A549 (cell line): Measurements from ENCODE around the gene THAP4. TPM values are rescaled to one million over a fixed set of nuclear protein-coding genes. Genes with fewer than 3 reads are reported as not detected.
"Not testable (repeated sequence)": the region's sequence is repeated elsewhere in the genome, so short reads cannot be mapped to it uniquely, and the experiment has no call there.

Experiments
- ATAC-seq, 2 experiments: fragments of 200-7000 bp in 1 of 2; fragments of >200 bp in 1 of 2; cut with Nextera tagmentation in 1 of 2; cut with Tn5 transposase in 1 of 2; 3 replicates each; pipeline versions ENCODE4 v1.8.0 to v1.9.1; 2018 to 2020; ENCODE audit warnings: mild to moderate bottlenecking in 1 of 2, moderate library complexity in 1 of 2
- CTCF ChIA-PET: fragments of 300-600 bp; sonication (Branson Sonifier 250); formaldehyde crosslinking; extraction: SDS; loops from one replicate; lab custom pipeline; 2021; ENCODE audit warnings: antibody characterized with exemption, inconsistent platforms; lab: Yijun Ruan, JAX
- POLR2A ChIA-PET: fragments of 350-600 bp; formaldehyde crosslinking; extraction: SDS; loops from one replicate; lab custom pipeline; 2021; ENCODE audit warnings: antibody characterized with exemption, inconsistent platforms; lab: Yijun Ruan, JAX
- DNase-seq, 2 experiments: peaks; one replicate each; pipeline versions ENCODE4 v3.0.0 to v3.0.0-alpha.2; 2011 to 2016; ENCODE audit warnings: low read depth in 1 of 2, low spot score in 1 of 2
- FAIRE-seq: peaks from 2 replicates; lab custom pipeline; 2011; peaks lifted over from hg19 to GRCh38; lab: Jason Lieb, UNC
- H3K27ac ChIP-seq, 2 experiments: fragments of >200 bp; sonication (Bioruptor Twin); formaldehyde crosslinking; 3 replicates each; pipeline ENCODE4 v1.5.1; 2016 to 2017
- H3K4me1 ChIP-seq: fragments of >200 bp; sonication (Bioruptor Twin); formaldehyde crosslinking; 3 replicates; pipeline ENCODE4 v1.6.1; 2016
- H3K4me2 ChIP-seq: fragments of >200 bp; sonication (Bioruptor Twin); formaldehyde crosslinking; 3 replicates; pipeline ENCODE4 v1.6.1; 2016
- H3K4me3 ChIP-seq: fragments of >200 bp; sonication (Bioruptor Twin); formaldehyde crosslinking; 3 replicates; pipeline ENCODE4 v1.5.1; 2016
- H3K9me3 ChIP-seq: fragments of >200 bp; sonication (Bioruptor Twin); formaldehyde crosslinking; 3 replicates; pipeline ENCODE4 v1.6.1; 2016
- ATOH8 ChIP-seq: fragments of 250-450 bp; sonication (Bioruptor Pico); IDR thresholded peaks from 2 replicates; pipeline ENCODE4 v1.5.0; 2020; ENCODE audit warnings: low read depth, mild to moderate bottlenecking, moderate library complexity
- CEBPB ChIP-seq, 2 experiments: fragments of >200 bp in 1 of 2; sonication (Bioruptor Twin) in 1 of 2; formaldehyde crosslinking in 1 of 2; IDR thresholded peaks; 2 replicates each; pipeline ENCODE4 v1.6.1; 2012 to 2016
- CTCF ChIP-seq: fragments of >200 bp; sonication (Bioruptor Twin); formaldehyde crosslinking; IDR thresholded peaks from 3 replicates; pipeline ENCODE4 v1.5.1; 2016
- FOSB ChIP-seq: fragments of 250-450 bp; sonication (Bioruptor Pico); IDR thresholded peaks from 2 replicates; pipeline ENCODE4 v1.5.0; 2020; ENCODE audit warnings: mild to moderate bottlenecking, moderate library complexity
- FOSL2 ChIP-seq, 2 experiments: fragments of 450-650 bp in 1 of 2; fragments of >200 bp in 1 of 2; sonication (Bioruptor Twin) in 1 of 2; formaldehyde crosslinking; IDR thresholded peaks; 2 replicates each; pipeline versions ENCODE4 v1.5.0 to v1.6.1; 2016 to 2020; ENCODE audit warnings: mild to moderate bottlenecking in 1 of 2, moderate library complexity in 1 of 2
- GATA3 ChIP-seq: IDR thresholded peaks from 2 replicates; pipeline ENCODE4 v1.6.1; 2012; ENCODE audit warnings: borderline replicate concordance
- HMGXB4 ChIP-seq: fragments of 250-450 bp; sonication (Bioruptor Pico); IDR thresholded peaks from 2 replicates; pipeline ENCODE4 v1.5.0; 2021; ENCODE audit warnings: mild to moderate bottlenecking, moderate library complexity, borderline replicate concordance
- JUNB ChIP-seq: fragments of >200 bp; sonication (Bioruptor Twin); formaldehyde crosslinking; IDR thresholded peaks from 2 replicates; pipeline ENCODE4 v1.6.1; 2016
- PBX3 ChIP-seq: IDR thresholded peaks from 2 replicates; pipeline ENCODE4 v1.6.1; 2012
- TFCP2L1 ChIP-seq: fragments of 250-450 bp; sonication (Bioruptor Pico); IDR thresholded peaks from 2 replicates; pipeline ENCODE4 v1.5.0; 2021; ENCODE audit warnings: mild to moderate bottlenecking
- USF2 ChIP-seq: fragments of 450-650 bp; IDR thresholded peaks from 2 replicates; pipeline ENCODE4 v1.6.1; 2014; ENCODE audit warnings: antibody characterized with exemption
- WGBS: methylation state at CpG from one replicate; pipeline ENCODE4 v1.1.6; 2017; ENCODE audit errors: missing lambda C conversion rate; 5-methylcytosine and 5-hydroxymethylcytosine counted together
- polyA plus RNA-seq, 4 experiments: library from polyadenylated mRNA; depleted of rRNA in 3 of 4; stranded (reverse); fragments of >200 nt; fragmentation: RNase III in 1 of 4; extraction: RNeasy Plus Mini Kit Qiagen cat#74134 plus additional on column Dnase treatment in 1 of 4; gene quantifications; 2 replicates in 3 of 4; 3 replicates in 1 of 4; pipeline ENCODE4 v1.2.3, GENCODE V29; 2011 to 2017
- TF ChIP-seq, protein P1 (sequence below): fragments of >200 bp; sonication (Bioruptor Twin); formaldehyde crosslinking; IDR thresholded peaks from 3 replicates; pipeline ENCODE4 v1.6.1; 2016
- TF ChIP-seq, protein P2 (sequence below): fragments of 200-600 bp; sonication (generic); IDR thresholded peaks from 2 replicates; pipeline ENCODE4 v1.6.1; 2016; ENCODE audit warnings: antibody characterized with exemption, mild to moderate bottlenecking, moderate library complexity
- TF ChIP-seq, protein P3 (sequence below): fragments of >200 bp; sonication (Bioruptor Twin); formaldehyde crosslinking; IDR thresholded peaks from 2 replicates; pipeline ENCODE4 v1.6.1; 2016
- TF ChIP-seq, protein P4 (sequence below): IDR thresholded peaks from 2 replicates; pipeline ENCODE4 v1.6.1; 2012

Gene THAP4
- polyA plus RNA-seq, 2 of the 4 experiments (the other 2 are of a cell fraction) = 36.1 to 51.0 TPM

DNA sequence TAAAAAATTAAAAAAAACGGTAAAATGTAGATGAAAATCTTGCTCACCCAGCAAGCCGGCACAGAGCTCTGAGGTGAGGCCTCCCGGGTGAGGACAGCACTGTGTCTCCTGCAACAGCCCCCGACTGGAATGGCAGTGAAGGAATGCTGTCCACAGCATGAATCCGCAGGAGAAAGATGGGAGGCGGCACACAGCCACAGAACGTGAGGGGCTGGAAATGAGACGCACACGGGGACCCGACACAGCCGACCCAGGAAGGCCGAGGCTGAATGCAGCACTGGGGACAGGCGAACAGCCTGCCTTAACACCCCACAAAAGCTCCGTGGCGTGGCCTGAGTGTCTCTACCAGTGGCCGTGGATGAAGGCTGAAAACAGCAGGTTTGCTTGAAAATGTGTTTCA lies 43.7 kb downstream of the THAP4 start:
- DNase-seq = no peak
- WGBS = 92% methylated on average over 16 of the region's 16 CpGs
- CTCF ChIA-PET = no interaction called here
- H3K9me3 ChIP-seq = peaks cover 12% of the 10 kb centered on the region
- no peak for TF ChIP-seq CEBPB (IDR thresholded peaks at IDR 0.05)
- TF ChIP-seq, all 56 proteins: peak for 0
- H3K4me3 ChIP-seq = no peak overlapping the region
- H3K4me1 ChIP-seq = no peaks in the 10 kb centered on the region
- POLR2A ChIA-PET = no interaction called here
- FAIRE-seq = no peak
- H3K4me2 ChIP-seq = no peak overlapping the region
- ATAC-seq = no peak
- H3K27ac ChIP-seq = no peak overlapping the region

- no peak overlapping the region for H3K4me3 ChIP-seq
- no peaks in the 10 kb centered on the region for H3K4me1 ChIP-seq
- ChIA-PET CTCF (no interaction called here), POLR2A (no interaction called here)
- no peak overlapping the region for H3K27ac ChIP-seq
- ATAC-seq (peak in 1 of 2 experiments; percentile 30; a peak in 1 of 6 replicates), FAIRE-seq (no peak), DNase-seq (no peak)
- no peak overlapping the region for H3K4me2 ChIP-seq
- no peak for TF ChIP-seq FOSL2 (IDR thresholded peaks at IDR 0.05)
- no peak for TF ChIP-seq FOSL2 (CRISPR knock-in tag; IDR thresholded peaks at IDR 0.05)
- no peak for TF ChIP-seq TFCP2L1 (CRISPR knock-in tag)
- TF ChIP-seq HMGXB4 (CRISPR knock-in tag) = no peak
- TF ChIP-seq, protein P1, sequence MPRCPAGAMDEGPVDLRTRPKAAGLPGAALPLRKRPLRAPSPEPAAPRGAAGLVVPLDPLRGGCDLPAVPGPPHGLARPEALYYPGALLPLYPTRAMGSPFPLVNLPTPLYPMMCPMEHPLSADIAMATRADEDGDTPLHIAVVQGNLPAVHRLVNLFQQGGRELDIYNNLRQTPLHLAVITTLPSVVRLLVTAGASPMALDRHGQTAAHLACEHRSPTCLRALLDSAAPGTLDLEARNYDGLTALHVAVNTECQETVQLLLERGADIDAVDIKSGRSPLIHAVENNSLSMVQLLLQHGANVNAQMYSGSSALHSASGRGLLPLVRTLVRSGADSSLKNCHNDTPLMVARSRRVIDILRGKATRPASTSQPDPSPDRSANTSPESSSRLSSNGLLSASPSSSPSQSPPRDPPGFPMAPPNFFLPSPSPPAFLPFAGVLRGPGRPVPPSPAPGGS = no peak
- TF ChIP-seq, protein P2, sequence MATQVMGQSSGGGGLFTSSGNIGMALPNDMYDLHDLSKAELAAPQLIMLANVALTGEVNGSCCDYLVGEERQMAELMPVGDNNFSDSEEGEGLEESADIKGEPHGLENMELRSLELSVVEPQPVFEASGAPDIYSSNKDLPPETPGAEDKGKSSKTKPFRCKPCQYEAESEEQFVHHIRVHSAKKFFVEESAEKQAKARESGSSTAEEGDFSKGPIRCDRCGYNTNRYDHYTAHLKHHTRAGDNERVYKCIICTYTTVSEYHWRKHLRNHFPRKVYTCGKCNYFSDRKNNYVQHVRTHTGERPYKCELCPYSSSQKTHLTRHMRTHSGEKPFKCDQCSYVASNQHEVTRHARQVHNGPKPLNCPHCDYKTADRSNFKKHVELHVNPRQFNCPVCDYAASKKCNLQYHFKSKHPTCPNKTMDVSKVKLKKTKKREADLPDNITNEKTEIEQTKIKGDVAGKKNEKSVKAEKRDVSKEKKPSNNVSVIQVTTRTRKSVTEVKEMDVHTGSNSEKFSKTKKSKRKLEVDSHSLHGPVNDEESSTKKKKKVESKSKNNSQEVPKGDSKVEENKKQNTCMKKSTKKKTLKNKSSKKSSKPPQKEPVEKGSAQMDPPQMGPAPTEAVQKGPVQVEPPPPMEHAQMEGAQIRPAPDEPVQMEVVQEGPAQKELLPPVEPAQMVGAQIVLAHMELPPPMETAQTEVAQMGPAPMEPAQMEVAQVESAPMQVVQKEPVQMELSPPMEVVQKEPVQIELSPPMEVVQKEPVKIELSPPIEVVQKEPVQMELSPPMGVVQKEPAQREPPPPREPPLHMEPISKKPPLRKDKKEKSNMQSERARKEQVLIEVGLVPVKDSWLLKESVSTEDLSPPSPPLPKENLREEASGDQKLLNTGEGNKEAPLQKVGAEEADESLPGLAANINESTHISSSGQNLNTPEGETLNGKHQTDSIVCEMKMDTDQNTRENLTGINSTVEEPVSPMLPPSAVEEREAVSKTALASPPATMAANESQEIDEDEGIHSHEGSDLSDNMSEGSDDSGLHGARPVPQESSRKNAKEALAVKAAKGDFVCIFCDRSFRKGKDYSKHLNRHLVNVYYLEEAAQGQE = no peak
- TF ChIP-seq GATA3 = no peak
- TF ChIP-seq CTCF = no peak
- no peak for TF ChIP-seq ATOH8
- TF ChIP-seq, protein P3, sequence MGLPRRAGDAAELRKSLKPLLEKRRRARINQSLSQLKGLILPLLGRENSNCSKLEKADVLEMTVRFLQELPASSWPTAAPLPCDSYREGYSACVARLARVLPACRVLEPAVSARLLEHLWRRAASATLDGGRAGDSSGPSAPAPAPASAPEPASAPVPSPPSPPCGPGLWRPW = no peak
- TF ChIP-seq JUNB = no peak
- no peak for TF ChIP-seq PBX3
- no peak for TF ChIP-seq FOSB (CRISPR knock-in tag)
- TF ChIP-seq, protein P4, sequence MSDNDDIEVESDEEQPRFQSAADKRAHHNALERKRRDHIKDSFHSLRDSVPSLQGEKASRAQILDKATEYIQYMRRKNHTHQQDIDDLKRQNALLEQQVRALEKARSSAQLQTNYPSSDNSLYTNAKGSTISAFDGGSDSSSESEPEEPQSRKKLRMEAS = no peak
- TF ChIP-seq USF2 = no peak
- peaks cover 21% of the 10 kb centered on the region for H3K9me3 ChIP-seq
- 87% methylated on average over 17 of the region's 18 CpGs for WGBS
Measured at GRCh38 chr2:241592126-241592845, 44.7 kb downstream of the THAP4 start.

DNA sequence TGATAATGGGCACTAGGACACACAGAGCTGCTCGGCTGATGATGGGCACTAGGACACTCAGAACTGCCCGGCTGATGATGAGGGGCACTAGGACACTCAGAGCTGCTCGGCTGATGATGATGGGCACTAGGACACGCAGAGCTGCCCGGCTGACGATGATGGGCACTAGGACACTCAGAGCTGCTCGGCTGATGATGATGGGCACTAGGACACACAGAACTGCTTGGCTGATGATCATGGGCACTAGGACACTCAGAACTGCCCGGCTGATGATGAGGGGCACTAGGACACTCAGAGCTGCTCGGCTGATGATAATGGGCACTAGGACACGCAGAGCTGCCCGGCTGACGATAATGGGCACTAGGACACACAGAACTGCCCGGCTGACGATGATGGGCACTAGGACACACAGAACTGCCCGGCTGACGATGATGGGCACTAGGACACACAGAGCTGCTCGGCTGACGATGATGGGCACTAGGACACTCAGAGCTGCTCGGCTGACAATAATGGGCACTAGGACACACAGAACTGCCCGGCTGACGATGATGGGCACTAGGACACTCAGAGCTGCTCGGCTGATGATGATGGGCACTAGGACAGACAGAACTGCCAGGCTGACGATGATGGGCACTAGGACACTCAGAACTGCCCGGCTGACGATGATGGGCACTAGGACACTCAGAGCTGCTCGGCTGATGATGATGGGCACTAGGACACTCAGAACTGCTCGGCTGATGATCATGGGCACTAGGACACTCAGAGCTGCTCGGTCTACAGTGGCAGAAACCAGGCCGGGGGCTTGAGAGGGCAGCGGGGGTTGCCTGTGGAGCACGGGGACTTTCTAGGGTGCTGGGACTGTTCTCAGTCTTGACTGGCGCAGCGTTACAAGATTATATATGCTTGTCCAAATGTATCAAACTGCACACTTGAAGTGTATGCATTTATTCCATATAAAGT lies 46.2 kb downstream of the THAP4 start:
- FAIRE-seq, DNase-seq, H3K27ac ChIP-seq, POLR2A ChIA-PET, H3K4me1 ChIP-seq, H3K4me3 ChIP-seq, ATAC-seq, H3K4me2 ChIP-seq: not testable (repeated sequence)
- WGBS = 89% methylated on average over 29 of the region's 33 CpGs
- CTCF ChIA-PET = interaction anchor here (1.3 kb wide), 1 partner anchor 8 kb away, joined by 3 read pairs; no protein-coding TSS in a partner anchor
- H3K9me3 ChIP-seq = peaks cover 34% of the 10 kb centered on the region
